AG04450 (cell line): Measurements from ENCODE around the gene VPS54. TPM values are rescaled to one million over a fixed set of nuclear protein-coding genes. Genes with fewer than 3 reads are reported as not detected.

Experiments used
- CTCF ChIA-PET: fragments of 300-600, 350-600 bp; formaldehyde crosslinking; extraction: SDS; loops from one replicate; lab custom pipeline; 2022; ENCODE audit warnings: antibody characterized with exemption, inconsistent platforms; lab: Charles Lee
- POLR2A ChIA-PET: fragments of 350-600 bp; formaldehyde crosslinking; extraction: SDS; loops from one replicate; lab custom pipeline; 2021; ENCODE audit warnings: antibody characterized with exemption, inconsistent platforms; lab: Yijun Ruan, JAX
- DNase-seq: peaks from one replicate; pipeline ENCODE4 v3.0.0-alpha.2; 2011; ENCODE audit warnings: low read depth, low spot score
- H3K27ac ChIP-seq: one replicate; pipeline ENCODE4 v1.5.1; 2012; ENCODE audit warnings: low read depth, low read length, control low read depth
- H3K27me3 ChIP-seq: one replicate; pipeline ENCODE4 v1.6.0; 2012; ENCODE audit warnings: low read length; ENCODE audit not compliant: control insufficient read depth, insufficient read depth
- H3K4me3 ChIP-seq: 2 replicates; pipeline ENCODE4 v1.5.1; 2011; ENCODE audit warnings: mild to moderate bottlenecking, low read depth, low read length, control low read depth
- H3K9me3 ChIP-seq: 2 replicates; pipeline ENCODE4 v1.5.1; 2012; ENCODE audit warnings: low read length; ENCODE audit not compliant: control insufficient read depth, insufficient read depth
- CTCF ChIP-seq: IDR thresholded peaks from 2 replicates; pipeline ENCODE4 v1.5.1; 2011; ENCODE audit warnings: low read depth, low read length, control low read depth, inconsistent platforms
- polyA plus RNA-seq: library from polyadenylated mRNA; depleted of rRNA; stranded (reverse); fragments of >200 nt; gene quantifications from 2 replicates; pipeline ENCODE4 v1.2.3, GENCODE V29; 2011; rRNA removed
- small RNA-seq: library from RNA; depleted of rRNA; stranded (forward); fragments of <200 nt; gene quantifications from one replicate; pipeline ENCODE3, GENCODE V24; 2012; ENCODE audit warnings: low read depth; ENCODE audit not compliant: insufficient read length

Gene VPS54
- polyA plus RNA-seq, 1 experiment = 21.9 TPM

GRCh38 chr2:63843791-63844190 lies 175.4 kb downstream of the VPS54 start:
- POLR2A ChIA-PET = interaction anchor here (0.7 to 1.1 kb wide), 2 partner anchors 9 to 88 kb away, joined by 3 to 4 read pairs; no protein-coding TSS in a partner anchor
- no peak for TF ChIP-seq CTCF
- CTCF ChIA-PET = interaction anchor here (1.6 to 3.4 kb wide), 4 partner anchors 13 to 151 kb away, joined by 4 to 16 read pairs (median 6); no protein-coding TSS in a partner anchor
- no peak for DNase-seq
- no peaks in the 10 kb centered on the region for H3K27me3 ChIP-seq
- H3K4me3 ChIP-seq = peak overlapping the region; percentile 64
- H3K27ac ChIP-seq = no peak overlapping the region
- H3K9me3 ChIP-seq = no peaks in the 10 kb centered on the region

DNA sequence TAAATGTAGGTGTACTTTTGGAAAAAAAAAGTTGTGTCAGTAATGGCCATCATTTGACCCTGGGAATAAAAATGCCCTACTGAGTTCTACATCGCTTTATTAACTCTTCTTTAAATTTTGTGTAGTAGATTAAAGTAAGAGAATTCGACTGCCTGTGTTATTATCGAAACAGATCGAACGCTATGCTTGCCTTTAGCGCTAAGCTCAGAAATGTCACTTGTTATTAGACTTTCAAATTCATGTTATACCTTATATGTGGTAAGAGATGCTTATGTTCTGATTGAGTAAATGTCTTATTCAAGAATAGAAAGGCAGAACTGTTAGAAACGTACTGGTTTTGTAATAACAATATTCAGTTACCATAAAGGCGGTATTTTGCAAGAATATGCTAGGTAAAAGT lies 176.1 kb downstream of the VPS54 start:
- Histone ChIP-seq H3K27ac (peak overlapping the region; percentile 92), H3K9me3 (no peaks in the 10 kb centered on the region), H3K4me3 (peak overlapping the region; percentile 64), H3K27me3 (no peaks in the 10 kb centered on the region)
- no peak for TF ChIP-seq CTCF
- ChIA-PET CTCF (interaction anchor here (1.0 to 3.4 kb wide), 6 partner anchors 14 to 152 kb away, joined by 3 to 16 read pairs (median 4); no protein-coding TSS in a partner anchor), POLR2A (interaction anchor here (0.6 to 2.4 kb wide), 8 partner anchors 10 to 255 kb away, joined by 3 to 15 read pairs (median 4); partner anchors contain the start of genes MDH1 and WDPCP)
- no peak for DNase-seq

- ChIA-PET POLR2A (interaction anchor here (0.6 to 2.4 kb wide), 16 partner anchors 12 to 1215 kb away, joined by 3 to 15 read pairs (median 4); partner anchors contain the start of genes MDH1 and WDPCP), CTCF (interaction anchor here (0.6 to 3.4 kb wide), 10 partner anchors 15 to 173 kb away, joined by 3 to 16 read pairs (median 4); no protein-coding TSS in a partner anchor)
- peak; percentile 47 for DNase-seq
Observed at GRCh38 chr2:63842149-63843061, 176.8 kb downstream of the VPS54 start.

More at GRCh38 chr2:63842149-63843061, 176.8 kb downstream of the VPS54 start:
- peak overlapping the region; percentile 64 for H3K4me3 ChIP-seq
- H3K27me3 ChIP-seq = no peaks in the 10 kb centered on the region
- peak overlapping the region; percentile 92 for H3K27ac ChIP-seq
- H3K9me3 ChIP-seq = no peaks in the 10 kb centered on the region
- no peak for TF ChIP-seq CTCF

Small RNA genes lying within 50 kb of the gene (small RNA-seq; reads per million reads assigned to genes)
- gene RF01293 = not detected

Other genes starting within 250 kb of the VPS54 start
- gene UGP2, start 177.5 kb downstream of the VPS54 start, polyA plus RNA-seq = 83.0 and 121 TPM in 2 replicates
- gene PELI1, start 125.0 kb upstream of the VPS54 start, polyA plus RNA-seq = 3.3 and 4.9 TPM in 2 replicates